ENCODE measurements around the gene RALGPS1.

RALGPS1 gene

GRCh38 chr9:127011772-127012171 is 97.2 kb downstream of the RALGPS1 start:
- H3K27ac Mint-ChIP-seq: no peak overlapping the region
- TF ChIP-seq CTCF (IDR thresholded peaks at IDR 0.05): no peak
- no peak for DNase-seq
- no peak overlapping the region for H3K4me3 Mint-ChIP-seq
- H3K4me1 Mint-ChIP-seq: peaks cover 23% of the 10 kb centered on the region
- no peaks in the 10 kb centered on the region for H3K27me3 Mint-ChIP-seq (ENCODE audit: low read depth, poor library complexity)
- H3K36me3 Mint-ChIP-seq (ENCODE audit: low read depth): no peaks in the 10 kb centered on the region
- H3K9me3 Mint-ChIP-seq: no peaks in the 10 kb centered on the region

GRCh38 chr9:127012250-127012649 is 97.7 kb downstream of the RALGPS1 start:
- H3K27ac Mint-ChIP-seq: no peak overlapping the region
- no peaks in the 10 kb centered on the region for H3K36me3 Mint-ChIP-seq (ENCODE audit: low read depth)
- TF ChIP-seq CTCF (IDR thresholded peaks at IDR 0.05): no peak
- no peak overlapping the region for H3K4me3 Mint-ChIP-seq
- DNase-seq: no peak
- H3K4me1 Mint-ChIP-seq: peaks cover 19% of the 10 kb centered on the region
- no peaks in the 10 kb centered on the region for H3K27me3 Mint-ChIP-seq (ENCODE audit: low read depth, poor library complexity)
- no peaks in the 10 kb centered on the region for H3K9me3 Mint-ChIP-seq

GRCh38 chr9:127013597-127013996 is 99.0 kb downstream of the RALGPS1 start:
- H3K36me3 Mint-ChIP-seq (ENCODE audit: low read depth): no peaks in the 10 kb centered on the region
- H3K4me1 Mint-ChIP-seq: peaks cover 11% of the 10 kb centered on the region
- H3K27me3 Mint-ChIP-seq (ENCODE audit: low read depth, poor library complexity): no peaks in the 10 kb centered on the region
- no peak for DNase-seq
- no peak overlapping the region for H3K4me3 Mint-ChIP-seq
- H3K9me3 Mint-ChIP-seq: no peaks in the 10 kb centered on the region
- no peak for TF ChIP-seq CTCF (IDR thresholded peaks at IDR 0.05)
- no peak overlapping the region for H3K27ac Mint-ChIP-seq

- H3K36me3 Mint-ChIP-seq (ENCODE audit: low read depth): no peaks in the 10 kb centered on the region
- no peaks in the 10 kb centered on the region for H3K9me3 Mint-ChIP-seq
- H3K4me1 Mint-ChIP-seq: peaks cover 11% of the 10 kb centered on the region
- no peaks in the 10 kb centered on the region for H3K27me3 Mint-ChIP-seq (ENCODE audit: low read depth, poor library complexity)
- no peak for DNase-seq
- no peak overlapping the region for H3K27ac Mint-ChIP-seq
- no peak for TF ChIP-seq CTCF (IDR thresholded peaks at IDR 0.05)
- H3K4me3 Mint-ChIP-seq: no peak overlapping the region
Observed at GRCh38 chr9:127014216-127014909, 99.8 kb downstream of the RALGPS1 start.

GRCh38 chr9:127014910-127015540 is 100.4 kb downstream of the RALGPS1 start:
- TF ChIP-seq CTCF (IDR thresholded peaks at IDR 0.05): no peak

More at GRCh38 chr9:127014910-127015540, 100.4 kb downstream of the RALGPS1 start:
- Mint-ChIP-seq H3K9me3 (no peaks in the 10 kb centered on the region), H3K4me1 (peaks cover 11% of the 10 kb centered on the region), H3K27ac (no peak overlapping the region), H3K4me3 (no peak overlapping the region), H3K36me3 (ENCODE audit: low read depth) (no peaks in the 10 kb centered on the region), H3K27me3 (ENCODE audit: low read depth, poor library complexity) (no peaks in the 10 kb centered on the region)
- DNase-seq: no peak

All from nephron progenitor cell (in vitro differentiated cells).